ENCODE results near the gene GARS1. TPM values are rescaled to one million over a fixed set of nuclear protein-coding genes. Genes with fewer than 3 reads are reported as not detected.

GARS1 gene
- total and polyA plus RNA-seq, 9 of the 15 experiments (the other 6 are each of a cell fraction or from before 2014, with no cell fraction given): 142 to 769 (median 272) TPM

DNA sequence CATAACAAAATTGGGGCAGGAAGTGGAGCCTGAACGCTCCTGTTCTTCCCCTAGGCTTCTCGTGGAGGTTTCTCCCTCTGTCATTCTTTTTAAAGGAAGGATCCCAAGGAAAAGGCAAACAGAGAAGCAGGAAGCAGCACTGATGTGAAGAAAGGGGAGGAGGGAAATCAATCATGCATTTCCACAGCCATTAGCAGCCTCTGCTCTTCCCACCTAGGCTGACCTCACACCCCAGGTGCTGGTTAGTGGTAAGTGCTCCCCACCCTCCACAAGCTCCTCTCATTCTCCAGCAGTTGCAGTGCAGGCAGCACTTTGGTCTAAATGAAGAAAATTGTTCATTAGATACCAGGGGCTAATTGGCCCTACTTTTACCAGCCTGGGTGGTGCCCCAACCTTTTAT lies 85.0 kb downstream of the GARS1 start:
- no TSS peak for BruUV-seq (replicated peaks)
- Histone ChIP-seq H3K27me3 (ENCODE audit: control insufficient read depth in 2 of 2, insufficient read depth in 2 of 2, low read length in 2 of 2) (peaks cover 19 to 72% of the 10 kb centered on the region in 2 experiments), H2AFZ (ENCODE audit: low read depth, low read length) (no peak overlapping the region), H3K79me2 (ENCODE audit: control insufficient read depth, insufficient read depth, low read length) (no peaks in the 10 kb centered on the region), H3K4me2 (ENCODE audit: insufficient read depth, low read length) (no peak overlapping the region), H4K20me1 (replicated peaks; ENCODE audit: control insufficient read depth, insufficient read depth, low read length) (peaks cover 20% of the 10 kb centered on the region; the same call in 1 of the 2 replicates), H3K9ac (ENCODE audit: insufficient read depth in 1 of 2, low read depth in 2 of 2, low read length in 2 of 2) (no peak overlapping the region), H3K9me3 (replicated peaks; ENCODE audit: control insufficient read depth, insufficient read depth, low read depth, low read length) (no peaks in the 10 kb centered on the region), H3K9me1 (ENCODE audit: control insufficient read depth, insufficient read depth, low read length) (no peaks in the 10 kb centered on the region), H3K4me3 (no peak overlapping the region), H3K27ac (ENCODE audit: extremely low read depth, low read depth, low read length) (no peak overlapping the region), H3K4me1 (replicated peaks in 1 of 2; ENCODE audit: control insufficient read depth in 2 of 2, insufficient read depth in 2 of 2, low read length in 2 of 2) (peaks cover 0 to 15% of the 10 kb centered on the region in 2 experiments; a peak in 1 of 5 replicates), H3K36me3 (ENCODE audit: control insufficient read depth, insufficient read depth, low read length) (no peaks in the 10 kb centered on the region)
- intact Hi-C loops (cut with micrococcal nuclease) (no loop called here), in situ Hi-C loops (cut with MboI) (no loop called here)
- TF ChIP-seq ZNF77 (CRISPR knock-in tag; IDR thresholded peaks at IDR 0.05): no peak
- peak; percentile 31; the same call in 1 of the 2 replicates for TF ChIP-seq ZNF263 (CRISPR knock-in tag; IDR thresholded peaks at IDR 0.05; ENCODE audit: borderline replicate concordance)
- 0% methylated on average over 2 of the region's 2 CpGs for WGBS (ENCODE audit: insufficient coverage, low coverage, missing lambda C conversion rate)
- FAIRE-seq (no peak), ATAC-seq (no peak), DNase-seq (ENCODE audit: extremely low read depth in 1 of 4, low spot score in 3 of 4) (no peak)
- POLR2A ChIA-PET: interaction anchor here (1.2 to 1.5 kb wide), 2 partner anchors 56 to 93 kb away, joined by 3 read pairs; no protein-coding TSS in a partner anchor
- CTCF ChIA-PET (ENCODE audit: low intra/inter-chr PET ratio): no interaction called here

DNA sequence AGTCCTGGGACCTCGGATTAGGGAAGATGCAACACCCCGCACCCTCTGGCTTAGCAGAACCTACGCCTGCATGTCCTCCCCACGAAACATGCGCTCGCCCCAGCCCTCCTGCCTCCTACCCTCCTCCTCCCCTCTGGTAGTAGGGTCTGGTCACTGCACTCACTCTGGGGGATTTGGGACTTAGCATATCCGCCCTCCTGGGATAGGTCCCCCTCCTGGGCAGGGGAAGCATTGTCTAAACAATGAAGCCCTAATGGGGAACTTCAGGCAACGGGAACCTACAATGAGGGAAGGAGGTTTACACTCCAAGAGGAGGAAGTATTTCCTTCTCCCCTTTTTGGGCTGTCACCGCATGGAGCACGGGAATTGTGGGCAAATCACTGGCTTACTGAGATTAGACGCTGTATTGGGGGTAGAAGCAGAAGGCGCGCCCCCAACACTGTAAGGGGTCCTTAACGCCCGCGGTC lies 86.7 kb downstream of the GARS1 start:
- ChIA-PET POLR2A (no interaction called here), CTCF (ENCODE audit: low intra/inter-chr PET ratio) (no interaction called here)
- Histone ChIP-seq H3K27ac (ENCODE audit: extremely low read depth, low read depth, low read length) (no peak overlapping the region), H3K36me3 (ENCODE audit: control insufficient read depth, insufficient read depth, low read length) (no peaks in the 10 kb centered on the region), H3K4me1 (replicated peaks in 1 of 2; ENCODE audit: control insufficient read depth in 2 of 2, insufficient read depth in 2 of 2, low read length in 2 of 2) (peaks cover 0 to 15% of the 10 kb centered on the region in 2 experiments; a peak in 1 of 5 replicates), H3K79me2 (ENCODE audit: control insufficient read depth, insufficient read depth, low read length) (no peaks in the 10 kb centered on the region), H2AFZ (ENCODE audit: low read depth, low read length) (no peak overlapping the region), H3K9me1 (ENCODE audit: control insufficient read depth, insufficient read depth, low read length) (no peaks in the 10 kb centered on the region), H3K27me3 (ENCODE audit: control insufficient read depth in 2 of 2, insufficient read depth in 2 of 2, low read length in 2 of 2) (peaks cover 22 to 76% of the 10 kb centered on the region in 2 experiments), H4K20me1 (replicated peaks; ENCODE audit: control insufficient read depth, insufficient read depth, low read length) (peaks cover 23% of the 10 kb centered on the region), H3K4me2 (ENCODE audit: insufficient read depth, low read length) (no peak overlapping the region), H3K9ac (ENCODE audit: insufficient read depth in 1 of 2, low read depth in 2 of 2, low read length in 2 of 2) (no peak overlapping the region), H3K4me3 (no peak overlapping the region), H3K9me3 (replicated peaks; ENCODE audit: control insufficient read depth, insufficient read depth, low read depth, low read length) (no peaks in the 10 kb centered on the region)
- in situ Hi-C loops (cut with MboI) (no loop called here), intact Hi-C loops (cut with micrococcal nuclease) (no loop called here)
- BruUV-seq (replicated peaks): no TSS peak
- 15% methylated on average over 16 of the region's 16 CpGs for WGBS (ENCODE audit: insufficient coverage, low coverage, missing lambda C conversion rate)
- FAIRE-seq (no peak), DNase-seq (ENCODE audit: extremely low read depth in 1 of 4, low spot score in 3 of 4) (no peak), ATAC-seq (no peak)
- TF ChIP-seq ZNF79 (CRISPR knock-in tag; IDR thresholded peaks at IDR 0.05; ENCODE audit: low read depth) (no peak), RCOR1 (IDR thresholded peaks at IDR 0.05; ENCODE audit: borderline replicate concordance in 1 of 2, low read depth in 2 of 2, low read length in 2 of 2) (no peak), CHCHD3 (CRISPR knock-in tag; IDR thresholded peaks at IDR 0.05) (no peak), KDM1A (IDR thresholded peaks at IDR 0.05) (no peak), TBP (optimal IDR thresholded peaks at IDR 0.05; ENCODE audit: low read depth, low read length) (no peak), ZNF584 (CRISPR knock-in tag; IDR thresholded peaks at IDR 0.05; ENCODE audit: low read depth) (no peak), ERF (CRISPR knock-in tag; IDR thresholded peaks at IDR 0.05) (no peak), ZNF695 (CRISPR knock-in tag; IDR thresholded peaks at IDR 0.05) (no peak), MED1 (CRISPR knock-in tag; IDR thresholded peaks at IDR 0.05; ENCODE audit: borderline replicate concordance) (no peak), NFYB (IDR thresholded peaks at IDR 0.05; ENCODE audit: extremely low read depth, insufficient read length) (no peak), TEAD2 (tag; IDR thresholded peaks at IDR 0.05) (no peak), KDM4B (IDR thresholded peaks at IDR 0.05; ENCODE audit: borderline replicate concordance in 2 of 2, low read depth in 1 of 2) (no peak), CBFA2T2 (conservative IDR thresholded peaks at IDR 0.05) (no peak)
- TF ChIP-seq, protein P1, sequence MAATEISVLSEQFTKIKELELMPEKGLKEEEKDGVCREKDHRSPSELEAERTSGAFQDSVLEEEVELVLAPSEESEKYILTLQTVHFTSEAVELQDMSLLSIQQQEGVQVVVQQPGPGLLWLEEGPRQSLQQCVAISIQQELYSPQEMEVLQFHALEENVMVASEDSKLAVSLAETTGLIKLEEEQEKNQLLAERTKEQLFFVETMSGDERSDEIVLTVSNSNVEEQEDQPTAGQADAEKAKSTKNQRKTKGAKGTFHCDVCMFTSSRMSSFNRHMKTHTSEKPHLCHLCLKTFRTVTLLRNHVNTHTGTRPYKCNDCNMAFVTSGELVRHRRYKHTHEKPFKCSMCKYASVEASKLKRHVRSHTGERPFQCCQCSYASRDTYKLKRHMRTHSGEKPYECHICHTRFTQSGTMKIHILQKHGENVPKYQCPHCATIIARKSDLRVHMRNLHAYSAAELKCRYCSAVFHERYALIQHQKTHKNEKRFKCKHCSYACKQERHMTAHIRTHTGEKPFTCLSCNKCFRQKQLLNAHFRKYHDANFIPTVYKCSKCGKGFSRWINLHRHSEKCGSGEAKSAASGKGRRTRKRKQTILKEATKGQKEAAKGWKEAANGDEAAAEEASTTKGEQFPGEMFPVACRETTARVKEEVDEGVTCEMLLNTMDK (IDR thresholded peaks at IDR 0.05; ENCODE audit: borderline replicate concordance, insufficient read depth, low read depth, low read length, poor library complexity, severe bottlenecking): no peak
